Activated CD4-positive, alpha-beta memory T cell treated with anti-CD3 and anti-CD28 coated beads, Interleukin-2, amount 10 ng/mL, durations not matched to agents 7 days and 5 days (primary cell): Measurements from ENCODE around the gene CHRM4. TPM values are rescaled to one million over a fixed set of nuclear protein-coding genes. Genes with fewer than 3 reads are reported as not detected.

ENCODE experiments used
- CTCF ChIA-PET: fragments of 350-600 bp; sonication (Branson Sonifier 250); formaldehyde crosslinking; loops from one replicate; lab custom pipeline; 2021; ENCODE audit warnings: antibody characterized with exemption, inconsistent platforms; lab: Charles Lee
- POLR2A ChIA-PET: fragments of 350-600 bp; sonication (Branson Sonifier 250); formaldehyde crosslinking; loops from one replicate; lab custom pipeline; 2021; ENCODE audit warnings: antibody characterized with exemption; lab: Charles Lee
- DNase-seq: peaks from one replicate; pipeline ENCODE4 v3.0.0-alpha.2; 2020
- H3K27ac Mint-ChIP-seq: one replicate; pipeline ENCODE4 v1.8.0; 2021; ENCODE audit warnings: mild to moderate bottlenecking, mixed read lengths
- H3K27me3 Mint-ChIP-seq: one replicate; pipeline ENCODE4 v1.8.0; 2021; ENCODE audit warnings: mixed read lengths
- H3K36me3 Mint-ChIP-seq: one replicate; pipeline ENCODE4 v1.8.0; 2021; ENCODE audit warnings: low read depth, mixed read lengths
- H3K4me1 Mint-ChIP-seq: one replicate; pipeline ENCODE4 v1.8.0; 2021; ENCODE audit warnings: mixed read lengths
- H3K4me3 Mint-ChIP-seq: one replicate; pipeline ENCODE4 v1.8.0; 2021; ENCODE audit warnings: mild to moderate bottlenecking, mixed read lengths
- H3K9me3 Mint-ChIP-seq: one replicate; pipeline ENCODE4 v1.8.0; 2021; ENCODE audit warnings: mixed read lengths
- total RNA-seq, 2 experiments: library from RNA; stranded (reverse); gene quantifications; one replicate each; pipeline ENCODE4 v1.2.3, GENCODE V29; 2021

The CHRM4 gene
- total RNA-seq, 2 experiments from 2014 or later, result 0.30 to 0.38 TPM

DNA sequence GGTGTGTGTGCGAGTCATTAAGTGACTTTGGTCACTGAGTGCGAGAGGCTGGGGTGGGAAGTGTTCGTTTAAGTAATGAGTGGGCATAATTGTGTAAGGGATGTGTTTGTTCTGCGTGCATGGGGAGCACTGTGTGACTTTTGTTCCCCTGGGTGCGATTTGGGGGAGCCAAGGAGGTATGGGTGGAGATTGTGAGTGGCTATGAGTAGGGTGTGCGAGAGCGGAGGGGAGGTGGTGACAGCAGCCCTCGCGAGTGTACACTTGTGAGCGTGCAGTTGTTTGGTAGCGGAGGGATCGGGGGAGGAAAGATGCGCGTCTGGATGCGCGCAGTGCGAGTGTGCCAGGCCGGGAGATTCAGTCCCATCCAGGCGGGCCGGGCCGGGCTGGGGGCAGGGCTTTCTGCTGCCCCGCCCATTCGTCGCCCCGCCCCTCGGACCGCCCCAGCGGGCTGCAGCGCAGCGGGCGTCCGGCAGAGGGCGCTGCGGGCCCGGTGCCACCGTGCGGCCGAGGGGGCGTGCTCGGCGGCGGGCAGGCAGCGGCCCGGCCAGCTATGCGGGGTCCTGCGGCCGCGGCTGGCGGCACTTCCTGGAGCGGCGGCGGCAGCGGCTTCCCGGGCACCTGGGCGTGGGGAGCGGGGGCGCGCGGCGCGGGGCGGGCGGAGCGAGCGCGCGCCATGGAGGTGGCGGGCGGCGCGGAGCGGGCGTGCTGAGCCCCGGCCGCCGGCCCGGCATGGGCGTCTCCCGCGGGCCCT lies 44.5 kb downstream of the CHRM4 start, which contains the start of gene DGKZ:
Gene DGKZ, plus strand, starts transcription at position 578 of the 751 bp plus-strand sequence. CDS start 197 bp downstream, outside the sequence.
- Mint-ChIP-seq H3K27me3 (peaks cover 13% of the 10 kb centered on the region), H3K4me3 (peak within 1 kb of the TSS; percentile 90), H3K4me1 (peaks cover 66% of the 10 kb centered on the region), H3K36me3 (peaks cover 32% of the 10 kb centered on the region), H3K9me3 (no peaks in the 10 kb centered on the region), H3K27ac (peak within 1 kb of the TSS; percentile 97)
- CTCF ChIA-PET, result interaction anchor here (0.6 to 10.7 kb wide), 5 partner anchors 11 to 19 kb away, joined by 3 to 210 read pairs (median 3); no protein-coding TSS in a partner anchor
- POLR2A ChIA-PET, result interaction anchor here (1.6 to 8.8 kb wide), 4 partner anchors 17 to 110 kb away, joined by 4 to 143 read pairs (median 12); no protein-coding TSS in a partner anchor
- peak; percentile 91 for DNase-seq

DNA sequence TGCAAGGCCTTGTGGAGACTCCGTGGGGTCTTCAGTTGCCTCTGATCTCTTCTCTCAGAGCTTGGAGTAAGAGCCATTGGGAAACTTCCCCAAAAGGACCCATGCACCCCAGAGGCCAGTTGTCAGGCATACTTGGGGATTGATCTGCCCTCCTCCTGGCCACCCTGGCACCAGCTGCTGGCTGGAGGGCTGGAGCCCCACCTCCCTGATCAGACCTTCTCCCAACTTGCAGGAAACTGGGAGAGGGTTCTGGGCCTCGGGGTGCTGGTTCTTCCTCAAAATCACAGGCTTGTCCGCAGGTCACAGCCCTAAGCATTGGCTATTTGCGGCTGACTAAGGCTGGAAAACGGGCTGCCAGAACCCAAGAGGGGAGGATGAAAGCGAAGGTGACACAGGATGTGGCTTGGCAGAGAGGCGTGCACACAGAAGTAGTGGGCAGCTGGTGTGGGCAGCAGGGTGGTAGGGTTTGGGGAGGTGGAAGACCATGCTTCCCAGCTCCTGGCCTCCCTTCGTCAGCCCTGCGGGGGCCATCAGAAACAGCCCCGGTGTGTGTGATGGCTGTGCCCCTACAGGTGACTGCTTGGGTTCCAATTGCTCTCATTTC lies 45.6 kb downstream of the CHRM4 start:
- ChIA-PET CTCF (interaction anchor here (3.3 to 10.7 kb wide), 2 partner anchors 12 to 20 kb away, joined by 17 to 210 read pairs; no protein-coding TSS in a partner anchor), POLR2A (interaction anchor here (1.4 to 8.8 kb wide), 4 partner anchors 13 to 108 kb away, joined by 3 to 143 read pairs (median 8); no protein-coding TSS in a partner anchor)
- no peaks in the 10 kb centered on the region for H3K9me3 Mint-ChIP-seq
- H3K4me3 Mint-ChIP-seq, result peak overlapping the region; percentile 77
- H3K4me1 Mint-ChIP-seq, result peaks cover 65% of the 10 kb centered on the region
- peak overlapping the region; percentile 78 for H3K27ac Mint-ChIP-seq
- peaks cover 16% of the 10 kb centered on the region for H3K27me3 Mint-ChIP-seq
- peak; percentile 65 for DNase-seq
- H3K36me3 Mint-ChIP-seq, result peaks cover 24% of the 10 kb centered on the region

DNA sequence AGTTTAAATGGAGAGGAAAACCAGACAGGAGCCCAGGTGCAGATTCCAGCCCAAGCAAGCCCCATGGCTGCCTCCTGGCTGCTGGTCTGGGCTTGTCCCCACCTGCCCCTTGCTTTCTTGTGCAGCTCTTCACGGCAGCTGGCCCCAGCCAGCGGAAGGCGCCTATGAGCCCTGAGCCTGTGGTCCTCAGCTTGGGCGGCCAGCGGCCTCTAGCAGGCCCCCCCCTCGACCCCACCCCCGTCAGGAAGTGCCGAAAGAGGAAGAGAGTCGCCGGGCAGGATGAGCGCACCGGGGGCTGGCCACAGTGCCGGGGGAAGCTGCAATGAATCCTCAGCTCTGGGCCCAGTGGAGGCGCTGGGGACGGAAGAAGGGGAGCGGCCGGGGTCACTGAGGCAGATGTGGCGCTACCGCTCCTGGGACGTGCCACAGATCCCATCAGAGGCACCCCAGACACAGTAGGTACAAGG lies 46.4 kb downstream of the CHRM4 start:
- Mint-ChIP-seq H3K27me3 (peaks cover 16% of the 10 kb centered on the region), H3K4me3 (peak overlapping the region; percentile 77), H3K4me1 (peaks cover 56% of the 10 kb centered on the region), H3K9me3 (no peaks in the 10 kb centered on the region), H3K36me3 (peaks cover 18% of the 10 kb centered on the region), H3K27ac (peak overlapping the region; percentile 72)
- CTCF ChIA-PET, result interaction anchor here (0.6 to 10.7 kb wide), 2 partner anchors 21 to 222 kb away, joined by 3 to 210 read pairs; no protein-coding TSS in a partner anchor
- POLR2A ChIA-PET, result interaction anchor here (1.4 to 8.8 kb wide), 5 partner anchors 12 to 107 kb away, joined by 3 to 143 read pairs (median 5); no protein-coding TSS in a partner anchor
- peak; percentile 33 for DNase-seq

DNA sequence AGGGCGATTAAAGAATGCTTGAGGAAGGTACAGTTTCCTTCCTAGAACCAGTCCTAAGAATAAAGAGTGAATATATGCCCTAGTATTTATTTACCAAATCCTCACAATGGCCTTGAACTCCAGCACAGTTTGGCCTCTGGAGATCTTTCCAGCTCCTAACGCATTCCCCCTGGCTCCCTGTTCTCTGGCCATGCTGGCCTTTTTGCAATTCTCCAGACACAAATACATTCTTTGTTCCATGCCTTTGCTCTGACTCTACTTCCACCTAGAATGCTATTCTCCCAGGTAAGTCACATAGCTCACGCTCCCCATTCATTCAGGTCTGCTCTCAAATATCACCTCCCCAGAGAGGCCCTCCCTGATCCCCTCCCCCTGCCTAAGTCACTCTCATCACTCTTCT lies 48.1 kb downstream of the CHRM4 start:
- H3K9me3 Mint-ChIP-seq, result no peaks in the 10 kb centered on the region
- ChIA-PET CTCF (interaction anchor here (1.2 to 2.5 kb wide), 2 partner anchors 9 to 104 kb away, joined by 3 to 12 read pairs; no protein-coding TSS in a partner anchor), POLR2A (no interaction called here)
- no peak overlapping the region for H3K27ac Mint-ChIP-seq
- peaks cover 4% of the 10 kb centered on the region for H3K36me3 Mint-ChIP-seq
- peaks cover 45% of the 10 kb centered on the region for H3K4me1 Mint-ChIP-seq
- DNase-seq, result no peak
- H3K27me3 Mint-ChIP-seq, result peaks cover 20% of the 10 kb centered on the region
- H3K4me3 Mint-ChIP-seq, result no peak overlapping the region

DNA sequence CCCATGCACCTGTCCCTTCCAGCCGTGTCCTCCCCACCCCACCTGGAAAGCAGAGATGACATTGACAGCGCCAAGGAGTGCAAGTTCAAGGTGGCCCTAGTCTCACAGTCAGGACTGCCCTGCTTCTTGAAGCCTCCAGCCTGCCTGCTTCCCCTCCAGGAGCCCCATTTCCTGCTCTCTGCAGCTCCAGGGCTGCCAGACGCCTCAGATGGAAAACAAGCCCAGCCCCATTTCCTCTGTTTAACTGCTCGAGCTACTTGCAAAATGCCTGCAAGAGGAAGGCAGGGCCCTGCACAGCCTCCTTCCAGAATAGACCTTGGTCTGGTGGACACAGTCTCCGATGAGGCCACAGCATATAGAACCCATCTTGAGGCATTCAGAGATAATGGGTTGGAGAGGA lies 49.3 kb downstream of the CHRM4 start:
- peaks cover 20% of the 10 kb centered on the region for H3K27me3 Mint-ChIP-seq
- CTCF ChIA-PET, result interaction anchor here (2.5 kb wide), 1 partner anchor 10 kb away, joined by 12 read pairs; no protein-coding TSS in a partner anchor
- H3K27ac Mint-ChIP-seq, result no peak overlapping the region
- H3K4me1 Mint-ChIP-seq, result peaks cover 51% of the 10 kb centered on the region
- H3K4me3 Mint-ChIP-seq, result no peak overlapping the region
- POLR2A ChIA-PET, result no interaction called here
- no peak for DNase-seq
- no peaks in the 10 kb centered on the region for H3K36me3 Mint-ChIP-seq
- no peaks in the 10 kb centered on the region for H3K9me3 Mint-ChIP-seq

- H3K4me1 Mint-ChIP-seq, result peaks cover 47% of the 10 kb centered on the region
- H3K27ac Mint-ChIP-seq, result no peak overlapping the region
- peaks cover 20% of the 10 kb centered on the region for H3K27me3 Mint-ChIP-seq
- no peaks in the 10 kb centered on the region for H3K9me3 Mint-ChIP-seq
- DNase-seq, result no peak
- no peak overlapping the region for H3K4me3 Mint-ChIP-seq
- ChIA-PET POLR2A (no interaction called here), CTCF (interaction anchor here (2.5 kb wide), 1 partner anchor 11 kb away, joined by 12 read pairs; no protein-coding TSS in a partner anchor)
- H3K36me3 Mint-ChIP-seq, result no peaks in the 10 kb centered on the region
These were observed 50.1 kb downstream of the CHRM4 start for GRCh38 chr11:46341454-46341853.

GRCh38 chr11:46339816-46340215 lies 51.8 kb downstream of the CHRM4 start:
- POLR2A ChIA-PET, result interaction anchor here (1.4 kb wide), 1 partner anchor 9 kb away, joined by 8 read pairs; no protein-coding TSS in a partner anchor
- no peak overlapping the region for H3K4me3 Mint-ChIP-seq
- H3K36me3 Mint-ChIP-seq, result no peaks in the 10 kb centered on the region
- H3K27ac Mint-ChIP-seq, result no peak overlapping the region
- no peaks in the 10 kb centered on the region for H3K9me3 Mint-ChIP-seq
- no peak for DNase-seq
- CTCF ChIA-PET, result interaction anchor here (1.2 kb wide), 1 partner anchor 12 kb away, joined by 6 read pairs; no protein-coding TSS in a partner anchor
- H3K27me3 Mint-ChIP-seq, result peaks cover 27% of the 10 kb centered on the region
- H3K4me1 Mint-ChIP-seq, result peaks cover 31% of the 10 kb centered on the region

GRCh38 chr11:46338988-46339666 lies 52.4 kb downstream of the CHRM4 start:
- Mint-ChIP-seq H3K27ac (no peak overlapping the region), H3K27me3 (peaks cover 32% of the 10 kb centered on the region), H3K4me3 (no peak overlapping the region), H3K36me3 (no peaks in the 10 kb centered on the region), H3K4me1 (peaks cover 29% of the 10 kb centered on the region), H3K9me3 (no peaks in the 10 kb centered on the region)
- ChIA-PET CTCF (interaction anchor here (1.2 to 1.7 kb wide), 2 partner anchors 13 to 22 kb away, joined by 3 to 5 read pairs; no protein-coding TSS in a partner anchor), POLR2A (no interaction called here)
- DNase-seq, result no peak

GRCh38 chr11:46338636-46338987 lies 53.0 kb downstream of the CHRM4 start:
- ChIA-PET POLR2A (no interaction called here), CTCF (interaction anchor here (1.2 to 1.7 kb wide), 2 partner anchors 14 to 22 kb away, joined by 3 to 5 read pairs; no protein-coding TSS in a partner anchor)
- Mint-ChIP-seq H3K27ac (no peak overlapping the region), H3K9me3 (no peaks in the 10 kb centered on the region), H3K4me3 (no peak overlapping the region), H3K27me3 (peaks cover 32% of the 10 kb centered on the region), H3K4me1 (peaks cover 30% of the 10 kb centered on the region), H3K36me3 (no peaks in the 10 kb centered on the region)
- no peak for DNase-seq

DNA sequence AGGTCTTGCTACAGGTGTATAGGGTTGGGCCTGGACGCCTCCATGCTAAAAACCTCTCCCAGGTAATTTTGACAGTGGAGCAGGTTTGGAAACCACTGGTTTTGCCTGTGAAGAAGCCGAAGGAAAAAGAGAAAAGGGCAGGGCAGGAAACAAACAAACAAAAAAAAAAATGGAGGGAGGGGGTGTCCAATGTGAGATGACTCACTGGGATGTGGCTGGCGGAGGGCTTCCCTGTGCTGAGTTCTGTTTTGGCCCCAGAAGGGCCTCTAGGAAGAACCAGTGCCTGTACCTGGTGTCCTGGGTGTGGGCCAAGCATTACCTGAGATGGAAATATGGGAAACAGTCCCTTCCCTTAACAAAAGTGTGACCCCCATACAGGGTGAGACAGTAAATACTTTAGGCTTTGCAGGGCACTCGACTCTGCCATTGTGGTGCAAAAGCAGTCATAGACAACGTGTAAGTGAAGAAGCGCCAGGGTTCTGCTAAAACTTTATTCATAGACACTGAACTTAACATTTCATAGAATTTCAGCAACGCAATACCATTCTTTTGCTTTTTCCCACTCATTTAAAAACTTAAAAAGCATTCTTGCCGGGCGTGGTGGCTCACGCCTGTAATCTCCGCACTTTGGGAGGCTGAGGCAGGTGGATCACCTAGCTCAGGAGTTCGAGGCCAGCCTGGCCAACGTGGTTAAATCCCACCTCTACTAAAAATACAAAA lies 53.8 kb downstream of the CHRM4 start:
- Mint-ChIP-seq H3K9me3 (no peaks in the 10 kb centered on the region), H3K4me3 (no peak overlapping the region), H3K27me3 (peaks cover 31% of the 10 kb centered on the region), H3K27ac (no peak overlapping the region), H3K36me3 (no peaks in the 10 kb centered on the region), H3K4me1 (peaks cover 30% of the 10 kb centered on the region)
- ChIA-PET CTCF (interaction anchor here (1.7 kb wide), 1 partner anchor 15 kb away, joined by 5 read pairs; no protein-coding TSS in a partner anchor), POLR2A (no interaction called here)
- DNase-seq, result no peak

- ChIA-PET POLR2A (no interaction called here), CTCF (interaction anchor here (1.0 kb wide), 1 partner anchor 32 kb away, joined by 3 read pairs; no protein-coding TSS in a partner anchor)
- H3K36me3 Mint-ChIP-seq, result no peaks in the 10 kb centered on the region
- DNase-seq, result no peak
- peaks cover 40% of the 10 kb centered on the region for H3K27me3 Mint-ChIP-seq
- no peaks in the 10 kb centered on the region for H3K9me3 Mint-ChIP-seq
- no peak overlapping the region for H3K4me3 Mint-ChIP-seq
- H3K27ac Mint-ChIP-seq, result no peak overlapping the region
- H3K4me1 Mint-ChIP-seq, result peaks cover 29% of the 10 kb centered on the region
These were observed 54.9 kb downstream of the CHRM4 start for GRCh38 chr11:46336563-46337180.
